ENCODE results near the gene MCRIP2.

MCRIP2 gene

DNA sequence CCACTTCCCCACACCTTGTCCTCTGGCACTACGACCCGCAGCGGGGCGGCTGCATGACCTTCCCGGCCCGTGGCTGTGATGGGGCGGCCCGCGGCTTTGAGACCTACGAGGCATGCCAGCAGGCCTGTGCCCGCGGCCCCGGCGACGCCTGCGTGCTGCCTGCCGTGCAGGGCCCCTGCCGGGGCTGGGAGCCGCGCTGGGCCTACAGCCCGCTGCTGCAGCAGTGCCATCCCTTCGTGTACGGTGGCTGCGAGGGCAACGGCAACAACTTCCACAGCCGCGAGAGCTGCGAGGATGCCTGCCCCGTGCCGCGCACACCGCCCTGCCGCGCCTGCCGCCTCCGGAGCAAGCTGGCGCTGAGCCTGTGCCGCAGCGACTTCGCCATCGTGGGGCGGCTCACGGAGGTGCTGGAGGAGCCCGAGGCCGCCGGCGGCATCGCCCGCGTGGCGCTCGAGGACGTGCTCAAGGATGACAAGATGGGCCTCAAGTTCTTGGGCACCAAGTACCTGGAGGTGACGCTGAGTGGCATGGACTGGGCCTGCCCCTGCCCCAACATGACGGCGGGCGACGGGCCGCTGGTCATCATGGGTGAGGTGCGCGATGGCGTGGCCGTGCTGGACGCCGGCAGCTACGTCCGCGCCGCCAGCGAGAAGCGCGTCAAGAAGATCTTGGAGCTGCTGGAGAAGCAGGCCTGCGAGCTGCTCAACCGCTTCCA, 8.1 kb upstream of the MCRIP2 start:
- DNase-seq: no peak

GRCh38 chr16:634051-634670, 7.5 kb upstream of the MCRIP2 start:
- DNase-seq: no peak

DNA sequence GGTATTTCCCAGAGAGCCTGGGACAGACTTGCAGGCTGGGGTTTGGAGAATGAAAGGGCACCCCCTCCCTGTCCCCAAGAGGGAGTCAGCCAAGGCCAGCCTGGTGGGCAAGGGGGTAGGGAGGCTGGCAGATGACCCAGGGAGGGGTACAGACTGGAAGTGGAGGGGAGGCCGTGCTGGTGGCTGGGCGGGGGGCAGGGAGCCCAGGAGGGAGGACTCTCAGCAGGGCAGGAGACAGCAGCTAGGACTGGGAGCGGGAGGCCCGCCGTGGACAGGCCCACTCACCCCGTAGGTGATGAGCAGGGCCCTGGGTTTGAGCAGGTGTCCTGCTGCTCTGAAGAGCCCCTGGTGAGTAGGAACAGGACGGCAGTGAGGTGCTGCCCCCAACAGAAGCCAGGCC, 6.6 kb upstream of the MCRIP2 start:
- no peak for DNase-seq

DNA sequence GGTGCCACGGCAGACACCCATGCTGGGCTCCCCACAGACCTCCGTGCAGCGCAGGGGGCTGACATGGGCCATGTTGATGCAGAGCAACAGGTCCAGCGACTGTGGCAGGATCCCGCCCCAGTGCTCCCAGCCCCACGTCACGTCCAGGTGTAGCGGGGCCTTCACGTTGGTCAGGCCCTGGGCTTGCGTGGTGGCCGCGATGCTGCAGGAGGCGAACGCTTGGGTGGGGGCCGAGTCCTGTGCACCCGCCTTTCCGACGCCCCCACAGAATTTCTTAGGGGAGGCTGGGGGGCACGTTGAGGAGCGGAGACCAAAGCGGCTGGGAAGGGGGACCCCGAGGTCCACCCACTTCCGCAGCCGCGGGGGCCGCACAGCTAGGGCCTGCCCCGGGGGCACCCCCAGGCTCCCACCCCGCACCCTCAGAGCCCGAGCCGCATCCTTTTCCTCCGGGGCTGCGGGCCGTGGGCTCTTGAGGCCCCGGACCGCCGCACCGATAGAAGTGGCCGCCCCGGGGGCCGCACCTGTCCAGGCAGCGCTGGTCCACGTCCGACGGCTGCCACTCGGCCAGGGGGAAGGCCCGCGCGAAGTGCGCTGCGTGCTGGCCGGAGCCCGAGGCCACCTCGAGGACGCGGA, 5.9 kb upstream of the MCRIP2 start:
- peak; percentile 43 for DNase-seq

DNA sequence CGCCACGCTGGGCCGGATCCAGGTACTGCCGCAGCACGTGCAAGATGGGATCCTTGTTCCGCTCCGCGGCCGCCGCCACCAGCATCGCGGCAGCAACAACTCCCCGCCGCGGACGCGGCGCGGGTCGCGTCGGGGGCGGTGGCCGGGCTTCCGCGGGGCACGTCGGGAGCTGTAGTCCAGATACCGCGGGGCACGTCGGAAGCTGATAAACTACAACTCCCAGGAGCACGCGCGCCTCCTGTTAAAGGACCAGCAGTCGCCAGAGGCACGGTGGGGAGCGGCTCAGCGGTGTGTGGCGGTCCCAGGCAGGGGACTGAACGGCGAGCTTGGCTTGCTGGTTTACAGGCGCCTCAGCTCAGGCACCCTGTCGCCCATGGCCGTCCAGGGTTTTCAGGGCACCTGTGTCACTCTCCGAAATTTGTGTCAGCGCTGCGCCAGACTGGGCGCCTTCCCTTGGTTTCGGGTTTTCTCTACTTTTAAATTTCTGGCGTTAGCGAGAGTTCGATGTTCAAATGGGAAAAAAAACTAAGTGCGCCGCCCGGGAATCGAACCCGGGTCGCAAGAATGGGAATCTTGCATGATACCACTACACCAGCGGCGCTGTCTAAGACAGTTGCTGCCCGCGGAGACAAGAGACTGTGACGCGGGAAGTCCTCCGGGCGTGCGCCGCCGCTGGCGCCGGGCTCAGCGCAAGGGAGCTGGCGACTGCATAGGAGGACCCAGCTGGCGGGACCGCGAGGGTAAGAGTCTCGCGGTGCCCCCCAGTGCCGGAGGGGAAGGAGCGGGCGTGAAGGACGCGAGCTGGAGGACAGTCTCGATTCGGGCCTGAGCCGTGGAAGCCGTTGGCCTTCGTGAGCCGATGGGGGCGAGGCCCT, 5.2 kb upstream of the MCRIP2 start, which contains the start of gene METTL26:
METTL26 (minus strand) TSS at position 100 of the 875 bp plus-strand sequence; CDS start at position 85, 15 bp downstream.
- peak; percentile 95 for DNase-seq

DNA sequence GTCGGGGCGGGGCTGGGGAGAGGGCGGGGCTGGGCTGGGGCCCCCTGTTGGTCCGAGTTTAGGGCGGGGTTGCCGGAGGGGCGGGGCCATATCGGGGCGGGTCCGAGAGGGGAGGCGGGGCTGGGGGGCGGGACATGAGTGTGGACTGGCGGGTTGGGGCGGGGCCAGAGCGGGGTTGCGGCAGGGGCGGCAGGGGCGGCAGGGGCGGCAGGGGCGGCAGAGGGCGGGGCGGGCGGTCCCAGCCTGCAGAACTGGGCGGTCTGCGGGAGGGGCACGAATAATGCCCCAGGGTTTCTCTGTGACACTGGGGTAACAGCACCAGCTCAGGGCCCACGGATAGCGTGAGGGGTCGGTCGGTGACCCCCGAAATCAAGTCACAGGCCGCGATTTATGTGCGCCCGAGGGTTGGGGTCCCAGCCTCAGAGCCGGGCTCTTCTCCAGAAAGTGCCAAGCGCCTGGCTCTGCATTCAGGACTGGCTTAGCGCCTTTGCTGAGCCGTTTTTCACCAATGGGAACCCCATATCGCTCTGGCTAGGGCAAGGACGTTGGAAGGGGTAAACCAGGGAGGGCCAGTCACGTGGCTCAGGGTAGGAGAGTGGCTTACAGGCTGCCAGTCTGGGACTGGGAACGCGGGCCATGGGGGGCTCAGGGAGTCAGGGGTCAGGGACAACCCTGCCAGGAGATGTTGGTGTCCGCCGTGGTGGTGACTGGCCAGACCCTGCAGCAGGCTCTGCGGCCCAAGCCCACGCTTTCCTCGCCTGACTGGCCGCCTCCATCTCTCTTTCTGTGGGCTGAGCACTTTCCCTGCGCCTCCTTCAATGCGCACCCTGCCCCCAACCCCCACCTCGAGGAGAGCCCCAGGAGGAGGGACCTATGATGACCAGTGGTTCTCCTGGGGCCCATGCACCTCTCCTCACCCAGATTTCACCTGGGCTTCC, 4.3 kb upstream of the MCRIP2 start:
- DNase-seq: peak; percentile 91

GRCh38 chr16:638034-638543, 3.5 kb upstream of the MCRIP2 start:
- no peak for DNase-seq

DNA sequence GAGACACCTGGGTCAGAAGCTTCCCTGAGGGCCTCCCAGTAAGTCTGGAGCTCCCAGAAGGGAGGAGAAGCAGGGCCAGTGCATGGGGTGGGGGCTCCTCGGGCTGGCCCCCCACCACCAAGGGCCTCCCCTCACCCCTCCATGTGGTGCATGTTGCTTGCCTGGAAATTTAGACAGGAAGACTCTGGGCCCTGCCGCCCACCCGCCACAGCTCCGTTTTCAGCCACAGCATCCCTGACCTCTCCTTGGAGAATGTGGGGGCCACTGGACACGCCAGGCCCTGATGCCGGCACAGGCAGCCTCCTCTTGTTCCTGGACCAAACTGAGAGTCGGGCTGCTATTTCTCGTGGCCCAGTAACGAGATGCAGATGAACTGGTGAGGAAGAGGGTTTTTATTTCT, 2.8 kb upstream of the MCRIP2 start:
- no peak for DNase-seq

GRCh38 chr16:640614-641013, 1.0 kb upstream of the MCRIP2 start:
- no peak for DNase-seq

GRCh38 chr16:642189-643049, 791 bp downstream of the MCRIP2 start:
- peak; percentile 65 for DNase-seq

GRCh38 chr16:643050-643368, 1.4 kb downstream of the MCRIP2 start:
- no peak for DNase-seq

- DNase-seq: no peak
Observed at GRCh38 chr16:644556-644955, 2.9 kb downstream of the MCRIP2 start.

DNA sequence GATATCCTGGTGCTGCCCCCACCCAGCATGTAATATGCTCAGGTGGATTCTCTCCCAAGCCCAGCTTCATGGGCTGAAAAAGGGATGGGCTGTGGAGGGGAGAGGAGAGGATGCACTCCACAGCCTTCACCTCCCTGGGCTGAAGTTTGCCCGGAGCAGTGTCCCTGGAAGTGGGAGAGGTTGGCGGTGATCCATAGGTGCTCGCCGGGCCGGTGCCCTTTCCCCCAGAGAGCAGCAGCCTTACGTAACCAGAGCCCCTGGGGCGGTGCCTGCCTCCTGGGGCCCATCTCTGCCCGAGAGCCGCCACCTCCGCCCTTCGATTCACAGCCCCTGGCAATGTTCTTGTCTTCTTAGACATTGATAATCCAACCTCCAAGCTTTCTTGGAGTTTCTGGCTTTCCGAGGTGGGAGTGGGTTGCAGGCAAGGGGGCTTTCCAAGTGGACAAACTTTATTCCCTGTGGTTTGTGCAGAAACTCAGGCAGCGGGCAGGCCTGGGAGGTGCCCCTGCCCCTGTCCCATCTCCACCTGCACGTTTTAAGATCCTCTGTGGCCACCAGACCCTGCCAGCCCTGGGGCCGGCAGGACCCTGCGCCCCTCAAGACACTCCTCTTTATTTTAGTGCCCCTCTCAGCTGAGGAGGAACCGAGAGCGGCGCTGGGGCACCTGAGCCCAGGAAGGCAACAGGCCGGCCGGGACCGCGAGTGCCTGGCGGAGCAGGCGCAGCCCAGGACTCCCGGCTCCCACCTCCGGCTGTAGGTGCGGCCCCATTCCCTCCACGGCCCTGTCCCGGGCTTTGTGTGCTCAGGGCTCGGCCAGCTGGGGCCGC, 4.4 kb downstream of the MCRIP2 start:
- no peak for DNase-seq

- no peak for DNase-seq
Observed at GRCh38 chr16:646679-647172, 5.1 kb downstream of the MCRIP2 start.

- DNase-seq: no peak
Observed at GRCh38 chr16:647173-647902, 5.7 kb downstream of the MCRIP2 start.

- DNase-seq: peak; percentile 76
Observed at GRCh38 chr16:648071-648780, 6.6 kb downstream of the MCRIP2 start.

DNA sequence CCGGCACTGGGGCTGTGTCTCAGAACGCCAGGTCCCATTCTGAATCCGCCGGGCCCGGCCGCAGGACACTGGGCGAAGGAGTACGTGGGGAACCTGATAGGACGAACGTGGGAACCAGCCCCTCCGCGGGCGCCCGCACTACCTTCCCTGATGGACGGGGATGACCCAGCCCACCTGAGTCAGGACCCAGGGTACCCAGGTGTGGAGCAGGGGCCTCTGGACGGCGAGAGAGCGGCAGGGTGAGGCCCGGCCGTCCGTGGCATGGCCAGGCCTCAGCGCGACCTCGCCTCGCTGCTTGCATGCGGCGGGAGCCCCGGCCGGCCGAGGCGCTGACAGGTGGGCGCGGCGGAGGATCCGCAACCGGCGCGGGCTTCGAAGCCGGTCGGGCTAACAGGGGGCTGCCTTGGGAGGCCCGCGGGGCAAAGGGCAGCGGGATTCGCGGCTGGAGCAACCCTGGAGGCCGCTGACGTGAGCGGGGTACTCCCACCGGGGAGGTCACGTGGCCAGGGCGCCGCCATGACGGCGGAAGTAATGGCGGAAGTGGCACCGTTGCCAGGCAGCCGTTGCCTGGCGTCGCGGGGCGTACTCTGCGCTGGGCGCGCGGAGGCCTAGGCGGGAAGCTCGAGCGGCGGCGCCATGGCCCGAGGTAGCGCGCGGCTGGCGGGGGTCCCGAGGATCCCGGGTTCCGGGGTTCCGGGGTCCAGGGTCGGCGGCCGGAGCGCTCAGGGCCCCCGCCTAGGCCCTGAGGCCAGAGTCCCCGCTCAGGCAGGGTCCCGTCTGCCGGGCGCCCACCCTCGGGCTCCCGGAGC, 7.4 kb downstream of the MCRIP2 start, which contains the start of gene WDR90:
WDR90 (plus strand) TSS at position 585 of the 809 bp plus-strand sequence; CDS start at position 637, 52 bp downstream.
- peak; percentile 97 for DNase-seq

Data from stimulated activated CD4-positive, alpha-beta T cell treated with anti-CD3 and anti-CD28 coated beads, Interleukin-15, amount 100 ng/mL, for 24 hours (primary cell).